ENCODE data around the gene BICRA. TPM values are rescaled to one million over a fixed set of nuclear protein-coding genes. Genes with fewer than 3 reads are reported as not detected.

Gene BICRA
- total RNA-seq, 3 donors from 2014 or later, result 11.8 to 16.3 (median 11.9) TPM

- DNase-seq, result no peak
Measured at GRCh38 chr19:47613165-47614020, 4.5 kb downstream of the BICRA start.

GRCh38 chr19:47614021-47614295 is 5.0 kb downstream of the BICRA start:
- Mint-ChIP-seq H3K4me3 (no peak overlapping the region), H3K36me3 (ENCODE audit: insufficient read depth) (peaks cover 16% of the 10 kb centered on the region), H3K27me3 (ENCODE audit: low read depth) (no peaks in the 10 kb centered on the region), H3K9me3 (no peaks in the 10 kb centered on the region), H3K4me1 (ENCODE audit: low read depth) (peaks cover 33% of the 10 kb centered on the region)
- DNase-seq, result no peak
- ATAC-seq, result no peak

More at GRCh38 chr19:47613165-47614020, 4.5 kb downstream of the BICRA start:
- ATAC-seq, result no peak
- Mint-ChIP-seq H3K4me1 (ENCODE audit: low read depth) (peaks cover 33% of the 10 kb centered on the region), H3K9me3 (no peaks in the 10 kb centered on the region), H3K36me3 (ENCODE audit: insufficient read depth) (peaks cover 16% of the 10 kb centered on the region), H3K27me3 (ENCODE audit: low read depth) (no peaks in the 10 kb centered on the region), H3K4me3 (no peak overlapping the region)

GRCh38 chr19:47614559-47614958 is 5.6 kb downstream of the BICRA start:
- H3K9me3 Mint-ChIP-seq, result no peaks in the 10 kb centered on the region
- peaks cover 35% of the 10 kb centered on the region for H3K4me1 Mint-ChIP-seq (ENCODE audit: low read depth)
- H3K4me3 Mint-ChIP-seq, result no peak overlapping the region
- H3K36me3 Mint-ChIP-seq (ENCODE audit: insufficient read depth), result peaks cover 16% of the 10 kb centered on the region
- no peak for DNase-seq
- H3K27me3 Mint-ChIP-seq (ENCODE audit: low read depth), result no peaks in the 10 kb centered on the region
- ATAC-seq, result no peak

- peaks cover 18% of the 10 kb centered on the region for H3K36me3 Mint-ChIP-seq (ENCODE audit: insufficient read depth)
- ATAC-seq (no peak), DNase-seq (no peak)
- H3K4me3 Mint-ChIP-seq, result no peak overlapping the region
- no peaks in the 10 kb centered on the region for H3K9me3 Mint-ChIP-seq
- H3K27me3 Mint-ChIP-seq (ENCODE audit: low read depth), result no peaks in the 10 kb centered on the region
- H3K4me1 Mint-ChIP-seq (ENCODE audit: low read depth), result peaks cover 42% of the 10 kb centered on the region
Measured at GRCh38 chr19:47615230-47615629, 6.3 kb downstream of the BICRA start.

GRCh38 chr19:47615714-47616113 is 6.8 kb downstream of the BICRA start:
- H3K4me3 Mint-ChIP-seq, result no peak overlapping the region
- peaks cover 37% of the 10 kb centered on the region for H3K4me1 Mint-ChIP-seq (ENCODE audit: low read depth)
- peaks cover 18% of the 10 kb centered on the region for H3K36me3 Mint-ChIP-seq (ENCODE audit: insufficient read depth)
- no peaks in the 10 kb centered on the region for H3K9me3 Mint-ChIP-seq
- DNase-seq (no peak), ATAC-seq (no peak)
- H3K27me3 Mint-ChIP-seq (ENCODE audit: low read depth), result no peaks in the 10 kb centered on the region

GRCh38 chr19:47618771-47619170 is 9.8 kb downstream of the BICRA start:
- Mint-ChIP-seq H3K4me1 (ENCODE audit: low read depth) (peaks cover 31% of the 10 kb centered on the region), H3K9me3 (no peaks in the 10 kb centered on the region), H3K4me3 (no peak overlapping the region), H3K27me3 (ENCODE audit: low read depth) (no peaks in the 10 kb centered on the region), H3K36me3 (ENCODE audit: insufficient read depth) (peaks cover 10% of the 10 kb centered on the region)
- ATAC-seq (no peak), DNase-seq (no peak)

- DNase-seq, result no peak
- H3K4me3 Mint-ChIP-seq, result no peak overlapping the region
- H3K9me3 Mint-ChIP-seq, result no peaks in the 10 kb centered on the region
- peaks cover 35% of the 10 kb centered on the region for H3K4me1 Mint-ChIP-seq (ENCODE audit: low read depth)
- H3K27me3 Mint-ChIP-seq (ENCODE audit: low read depth), result no peaks in the 10 kb centered on the region
- H3K36me3 Mint-ChIP-seq (ENCODE audit: insufficient read depth), result peaks cover 10% of the 10 kb centered on the region
- ATAC-seq, result no peak
Measured at GRCh38 chr19:47619763-47620162, 10.8 kb downstream of the BICRA start.

GRCh38 chr19:47623151-47623920 is 14.4 kb downstream of the BICRA start:
- no peaks in the 10 kb centered on the region for H3K9me3 Mint-ChIP-seq
- H3K36me3 Mint-ChIP-seq (ENCODE audit: insufficient read depth), result peaks cover 3% of the 10 kb centered on the region
- H3K4me3 Mint-ChIP-seq, result no peak overlapping the region
- no peaks in the 10 kb centered on the region for H3K27me3 Mint-ChIP-seq (ENCODE audit: low read depth)
- ATAC-seq, result no peak
- DNase-seq, result no peak
- peaks cover 34% of the 10 kb centered on the region for H3K4me1 Mint-ChIP-seq (ENCODE audit: low read depth)

- H3K4me3 Mint-ChIP-seq, result no peak overlapping the region
- peaks cover 3% of the 10 kb centered on the region for H3K36me3 Mint-ChIP-seq (ENCODE audit: insufficient read depth)
- DNase-seq (no peak), ATAC-seq (no peak)
- H3K27me3 Mint-ChIP-seq (ENCODE audit: low read depth), result no peaks in the 10 kb centered on the region
- H3K9me3 Mint-ChIP-seq, result no peaks in the 10 kb centered on the region
- H3K4me1 Mint-ChIP-seq (ENCODE audit: low read depth), result peaks cover 36% of the 10 kb centered on the region
Measured at GRCh38 chr19:47623921-47624391, 15.0 kb downstream of the BICRA start.

GRCh38 chr19:47625650-47626049 is 16.7 kb downstream of the BICRA start:
- peaks cover 27% of the 10 kb centered on the region for H3K4me1 Mint-ChIP-seq (ENCODE audit: low read depth)
- peaks cover 9% of the 10 kb centered on the region for H3K36me3 Mint-ChIP-seq (ENCODE audit: insufficient read depth)

GRCh38 chr19:47626238-47626637 is 17.3 kb downstream of the BICRA start:
- ATAC-seq (no peak), DNase-seq (no peak)
- H3K27me3 Mint-ChIP-seq (ENCODE audit: low read depth), result no peaks in the 10 kb centered on the region
- H3K4me3 Mint-ChIP-seq, result no peak overlapping the region
- H3K9me3 Mint-ChIP-seq, result no peaks in the 10 kb centered on the region
- peaks cover 9% of the 10 kb centered on the region for H3K36me3 Mint-ChIP-seq (ENCODE audit: insufficient read depth)
- H3K4me1 Mint-ChIP-seq (ENCODE audit: low read depth), result peaks cover 25% of the 10 kb centered on the region

More at GRCh38 chr19:47625650-47626049, 16.7 kb downstream of the BICRA start:
- no peaks in the 10 kb centered on the region for H3K27me3 Mint-ChIP-seq (ENCODE audit: low read depth)
- H3K4me3 Mint-ChIP-seq, result no peak overlapping the region
- no peaks in the 10 kb centered on the region for H3K9me3 Mint-ChIP-seq
- no peak for ATAC-seq
- no peak for DNase-seq

- ATAC-seq (no peak), DNase-seq (no peak)
- Mint-ChIP-seq H3K36me3 (ENCODE audit: insufficient read depth) (peaks cover 14% of the 10 kb centered on the region), H3K9me3 (no peaks in the 10 kb centered on the region), H3K27me3 (ENCODE audit: low read depth) (no peaks in the 10 kb centered on the region), H3K4me3 (no peak overlapping the region), H3K4me1 (ENCODE audit: low read depth) (peaks cover 32% of the 10 kb centered on the region)
Measured at GRCh38 chr19:47628078-47628771, 19.3 kb downstream of the BICRA start.

- H3K4me1 Mint-ChIP-seq (ENCODE audit: low read depth), result peaks cover 26% of the 10 kb centered on the region
- ATAC-seq (no peak), DNase-seq (no peak)
- H3K36me3 Mint-ChIP-seq (ENCODE audit: insufficient read depth), result peaks cover 11% of the 10 kb centered on the region
- no peaks in the 10 kb centered on the region for H3K27me3 Mint-ChIP-seq (ENCODE audit: low read depth)
- no peak overlapping the region for H3K4me3 Mint-ChIP-seq
- H3K9me3 Mint-ChIP-seq, result no peaks in the 10 kb centered on the region
Measured at GRCh38 chr19:47630594-47630993, 21.7 kb downstream of the BICRA start.

GRCh38 chr19:47631681-47632446 is 22.9 kb downstream of the BICRA start:
- no peaks in the 10 kb centered on the region for H3K27me3 Mint-ChIP-seq (ENCODE audit: low read depth)
- no peaks in the 10 kb centered on the region for H3K9me3 Mint-ChIP-seq
- ATAC-seq (no peak), DNase-seq (no peak)
- no peak overlapping the region for H3K4me3 Mint-ChIP-seq
- H3K36me3 Mint-ChIP-seq (ENCODE audit: insufficient read depth), result peaks cover 11% of the 10 kb centered on the region
- H3K4me1 Mint-ChIP-seq (ENCODE audit: low read depth), result peaks cover 29% of the 10 kb centered on the region

Data from activated T-cell treated with anti-CD3 and anti-CD28 coated beads, Interleukin-2, amount 50 U/mL, for 4 hours (primary cell).